HepG2 (cell line): ENCODE measurements around the gene QSOX1. TPM values are rescaled to one million over a fixed set of nuclear protein-coding genes. Genes with fewer than 3 reads are reported as not detected.

ENCODE experiments used
- ATAC-seq: fragments of 200-7000 bp; cut with Tn5 transposase; 3 replicates; pipeline ENCODE4 v1.9.1; 2020; ENCODE audit warnings: mild to moderate bottlenecking, moderate library complexity
- BruUV-seq: library from RNA; stranded (reverse); fragments of 400-500 nt; replicated peaks from 2 replicates; lab custom pipeline; 2021; lab: Mats Ljungman, UMichigan
- CTCF ChIA-PET: fragments of 300-600 bp; formaldehyde crosslinking; extraction: SDS; loops from one replicate; lab custom pipeline; 2021; ENCODE audit warnings: low total read pairs, inconsistent platforms, low intra/inter-chr PET ratio; lab: Yijun Ruan, JAX
- POLR2A ChIA-PET: fragments of 350-600 bp; sonication (Branson Sonifier 250); formaldehyde crosslinking; loops from one replicate; lab custom pipeline; 2020; ENCODE audit warnings: antibody characterized with exemption, inconsistent platforms; lab: Yijun Ruan, JAX
- DNase-seq: peaks from one replicate; pipeline ENCODE4 v3.0.0-alpha.2; 2015; ENCODE audit warnings: low spot score
- FAIRE-seq: peaks from 3 replicates; lab custom pipeline; 2011; peaks lifted over from hg19 to GRCh38; lab: Jason Lieb, UNC
- H2AFZ ChIP-seq: one replicate; pipeline ENCODE4 v1.6.1; 2011; ENCODE audit warnings: low read length, inconsistent platforms
- H3K27ac ChIP-seq: fragments of 300-600 bp; 3 replicates; pipeline ENCODE4 v1.8.0; 2011; ENCODE audit warnings: mixed run types, mild to moderate bottlenecking, mixed read lengths, low read length, inconsistent platforms; ENCODE audit not compliant: insufficient read depth; ENCODE audit errors: extremely low read length
- H3K27me3 ChIP-seq, 2 experiments: fragments of 200-600 bp in 1 of 2; 2 replicates in 1 of 2; 3 replicates in 1 of 2; pipeline versions ENCODE4 v1.6.0 to v1.8.0; 2011; ENCODE audit warnings: low read length in 2 of 2, mild to moderate bottlenecking in 2 of 2, moderate library complexity in 2 of 2, inconsistent platforms in 1 of 2; ENCODE audit not compliant: insufficient read depth in 2 of 2, control insufficient read depth in 1 of 2
- H3K36me3 ChIP-seq, 2 experiments: fragments of 200-600 bp in 1 of 2; replicated peaks in 1 of 2; 2 replicates in 1 of 2; 3 replicates in 1 of 2; pipeline versions ENCODE4 v1.5.1 to v1.8.0; 2011; ENCODE audit warnings: low read length in 2 of 2, inconsistent platforms in 1 of 2; ENCODE audit not compliant: insufficient read depth in 2 of 2, control insufficient read depth in 1 of 2
- H3K4me1 ChIP-seq: 2 replicates; pipeline ENCODE4 v1.5.1; 2012; ENCODE audit warnings: low read length, inconsistent platforms; ENCODE audit not compliant: insufficient read depth
- H3K4me2 ChIP-seq: 2 replicates; pipeline ENCODE4 v1.6.0; 2011; ENCODE audit warnings: low read depth, low read length, inconsistent platforms
- H3K4me3 ChIP-seq, 3 experiments: fragments of 200-600 bp in 1 of 3; sonication (generic), shearing (Covaris generic) in 1 of 3; replicated peaks in 1 of 3; 2 replicates each; pipeline ENCODE4 v1.5.1; 2011 to 2016; ENCODE audit warnings: low read length in 3 of 3, inconsistent platforms in 2 of 3, low read depth in 2 of 3, mild to moderate bottlenecking in 2 of 3, control low read depth in 1 of 3, mixed read lengths in 1 of 3; ENCODE audit not compliant: insufficient read depth in 1 of 3
- H3K79me2 ChIP-seq: one replicate; pipeline ENCODE4 v1.6.1; 2011; ENCODE audit warnings: low read length, inconsistent platforms; ENCODE audit not compliant: insufficient read depth
- H3K9ac ChIP-seq: 2 replicates; pipeline ENCODE4 v1.6.0; 2011; ENCODE audit warnings: mild to moderate bottlenecking, low read depth, low read length, inconsistent platforms; ENCODE audit not compliant: insufficient read depth
- H3K9me3 ChIP-seq: 2 replicates; pipeline ENCODE4 v1.5.1; 2012; ENCODE audit warnings: mild to moderate bottlenecking, low read length
- H4K20me1 ChIP-seq: 2 replicates; pipeline ENCODE4 v1.6.0; 2011; ENCODE audit warnings: inconsistent platforms, mild to moderate bottlenecking, low read length, moderate library complexity; ENCODE audit not compliant: insufficient read depth
- CBX2 ChIP-seq, 2 experiments: fragments of 200-600 bp in 1 of 2; sonication (generic); formaldehyde crosslinking in 1 of 2; IDR thresholded peaks; 2 replicates each; pipeline versions ENCODE4 v1.7.0 to v1.8.1; 2018 to 2022; ENCODE audit warnings: low read depth in 2 of 2, low read length in 1 of 2, mild to moderate bottlenecking in 1 of 2, missing genetic modification reagents in 1 of 2
- GATA4 ChIP-seq: sonication (generic); IDR thresholded peaks from 2 replicates; pipeline ENCODE4 v1.6.1; 2016; ENCODE audit warnings: antibody characterized with exemption, low read depth, borderline replicate concordance
- HMGXB3 ChIP-seq: sonication (generic); formaldehyde crosslinking; IDR thresholded peaks from 2 replicates; pipeline ENCODE4 v1.4.0; 2020; ENCODE audit warnings: missing genetic modification reagents, borderline replicate concordance
- JUND ChIP-seq: sonication (generic); formaldehyde crosslinking; IDR thresholded peaks from 2 replicates; pipeline ENCODE4 v1.8.0; 2022; ENCODE audit warnings: mild to moderate bottlenecking, missing genetic modification reagents
- NFYB ChIP-seq: sonication (generic); formaldehyde crosslinking; IDR thresholded peaks from 2 replicates; pipeline ENCODE4 v1.4.0; 2020; ENCODE audit warnings: missing genetic modification reagents
- RFX3 ChIP-seq: IDR thresholded peaks from 2 replicates; pipeline ENCODE4 v1.6.1; 2016; ENCODE audit warnings: missing biosample characterization, missing genetic modification reagents
- SMARCC2 ChIP-seq: fragments of 450-650 bp; IDR thresholded peaks from 2 replicates; pipeline ENCODE4 v1.6.1; 2017; ENCODE audit warnings: antibody characterized with exemption, mild to moderate bottlenecking
- THAP7 ChIP-seq: sonication (generic); formaldehyde crosslinking; IDR thresholded peaks from 2 replicates; pipeline ENCODE4 v1.8.1; 2023; ENCODE audit warnings: mild to moderate bottlenecking, missing genetic modification reagents
- ZBTB21 ChIP-seq: sonication (generic); formaldehyde crosslinking; IDR thresholded peaks from 2 replicates; pipeline ENCODE4 v1.4.0; 2020; ENCODE audit warnings: missing genetic modification reagents
- ZFP90 ChIP-seq: sonication (generic); formaldehyde crosslinking; IDR thresholded peaks from 2 replicates; pipeline ENCODE4 v1.8.0; 2022; ENCODE audit warnings: missing genetic modification reagents, mild to moderate bottlenecking, inconsistent platforms, borderline replicate concordance
- ZNF207 ChIP-seq: fragments of 450-650 bp; IDR thresholded peaks from 2 replicates; pipeline ENCODE4 v1.6.1; 2016; ENCODE audit warnings: antibody characterized with exemption, borderline replicate concordance
- ZNF34 ChIP-seq: sonication (generic); formaldehyde crosslinking; IDR thresholded peaks from 2 replicates; pipeline ENCODE4 v1.4.0; 2020; ENCODE audit warnings: mild to moderate bottlenecking, missing genetic modification reagents, borderline replicate concordance
- ZNF770 ChIP-seq: sonication (generic); formaldehyde crosslinking; IDR thresholded peaks from 2 replicates; pipeline ENCODE4 v1.5.0; 2020; ENCODE audit warnings: mild to moderate bottlenecking, missing genetic modification reagents
- ZSCAN25 ChIP-seq: sonication (generic); formaldehyde crosslinking; IDR thresholded peaks from 2 replicates; pipeline ENCODE4 v1.8.0; 2022; ENCODE audit warnings: mild to moderate bottlenecking, missing genetic modification reagents
- WGBS: methylation state at CpG from one replicate; pipeline ENCODE4 v1.1.6; 2017; ENCODE audit warnings: low lambda C conversion rate; 5-methylcytosine and 5-hydroxymethylcytosine counted together
- in situ Hi-C: cut with HindIII; loops from 2 replicates; pipeline ENCODE4 v1.10.0; 2017; ENCODE audit warnings: low pct_unique_long_range_greater_than_20kb; ENCODE audit not compliant: extremely low pct_ligation_motif_present
- intact Hi-C: fragments of 100-400 bp; cut with micrococcal nuclease; formaldehyde crosslinking; loops from one replicate; pipeline ENCODE4 v1.10.0; 2022; ENCODE audit not compliant: unreplicated experiment
- polyA plus RNA-seq, 8 experiments: library from polyadenylated mRNA; depleted of rRNA in 3 of 8; stranded (reverse) in 7 of 8; unstranded in 1 of 8; fragments of >200 nt; fragmentation: Illumina TruSeq in 4 of 8; extraction: Trizol in 4 of 8; gene quantifications; 2 replicates each; pipeline versions ENCODE4 v1.2.1 to v1.2.3, GENCODE V29; 2011 to 2016; ENCODE audit warnings: low read depth in 4 of 8, missing spikeins in 1 of 8, mixed read lengths in 1 of 8; ENCODE audit not compliant: insufficient read depth in 1 of 8
- total RNA-seq, 5 experiments: library from RNA; depleted of rRNA; stranded (reverse); fragments of >200 nt; fragmentation: Illumina TruSeq; extraction: Trizol; gene quantifications; 2 replicates each; pipeline ENCODE4 v1.2.3, GENCODE V29; 2016; ENCODE audit warnings: low read depth in 1 of 5
- TF ChIP-seq, protein P1 (sequence below): sonication (generic); formaldehyde crosslinking; IDR thresholded peaks from 2 replicates; pipeline ENCODE4 v1.4.0; 2020; ENCODE audit warnings: missing genetic modification reagents

Gene QSOX1
- total and polyA plus RNA-seq, 2 of the 13 experiments (the other 11 are each of a cell fraction or from before 2014, with no cell fraction given): 6.8 to 40.2 TPM

DNA sequence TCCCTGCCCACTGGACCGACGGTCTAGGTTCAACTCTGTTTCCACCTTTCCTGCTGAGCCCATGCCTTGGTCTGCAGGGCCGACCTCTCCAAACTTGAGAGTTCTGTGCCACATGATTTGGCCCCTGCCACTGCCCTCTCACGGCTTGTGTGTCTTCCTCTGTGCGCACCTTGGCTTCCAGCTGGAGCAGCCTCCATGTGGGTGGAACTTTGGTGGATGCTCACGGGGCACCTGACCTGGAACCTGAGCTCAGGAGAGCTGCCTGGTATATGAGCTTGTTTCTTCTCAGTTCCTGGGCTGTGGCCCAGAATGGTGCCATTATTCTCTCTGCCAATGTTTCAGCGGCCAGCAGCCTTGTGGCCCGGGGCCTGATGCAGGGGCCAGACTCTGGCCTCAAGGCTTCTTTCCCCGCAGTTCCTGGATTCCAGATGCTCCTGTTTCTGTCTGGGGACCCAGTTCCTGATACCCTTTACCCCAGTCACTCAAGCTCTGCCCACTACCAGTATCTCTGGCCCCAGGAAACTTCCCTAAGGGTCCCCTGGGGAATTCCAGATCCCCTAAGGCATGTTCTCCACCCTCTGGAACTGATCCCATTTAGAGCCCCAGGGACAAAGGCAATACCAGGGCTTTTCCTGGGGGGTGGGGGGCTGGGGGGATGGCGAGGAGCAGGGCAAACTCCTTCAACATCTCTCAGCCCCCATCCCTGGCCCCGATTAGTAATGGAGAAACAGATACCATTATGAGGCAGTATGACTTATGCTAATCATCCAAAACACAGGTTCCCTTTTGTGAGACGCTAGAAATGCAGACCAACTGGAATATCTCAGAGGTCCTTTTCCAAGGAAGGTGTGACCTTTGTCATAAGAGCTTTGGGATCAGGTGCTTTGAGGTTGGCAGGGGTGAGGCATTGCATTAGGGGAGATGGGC, 11.1 kb downstream of the QSOX1 start:
- Histone ChIP-seq H3K27ac (no peak overlapping the region), H4K20me1 (peaks cover 4% of the 10 kb centered on the region; the same call in 1 of the 2 replicates), H3K36me3 (no peaks in the 10 kb centered on the region), H3K27me3 (no peaks in the 10 kb centered on the region), H2AFZ (no peak overlapping the region), H3K4me1 (peaks cover 35% of the 10 kb centered on the region), H3K79me2 (no peaks in the 10 kb centered on the region), H3K4me2 (no peak overlapping the region), H3K9ac (no peak overlapping the region), H3K9me3 (no peaks in the 10 kb centered on the region), H3K4me3 (no peak overlapping the region)
- intact Hi-C loops: loop anchor here (5.0 kb wide), 2 partner anchors 48 to 283 kb away; partner anchors contain the start of gene TOR1AIP1
- POLR2A ChIA-PET: no interaction called here
- ATAC-seq: no peak
- CTCF ChIA-PET: no interaction called here
- TF ChIP-seq GATA4 (no peak), ZNF34 (no peak), JUND (CRISPR knock-in tag) (no peak), ZFP90 (CRISPR knock-in tag) (no peak), THAP7 (CRISPR knock-in tag) (no peak), ZBTB21 (no peak), ZSCAN25 (CRISPR knock-in tag) (no peak), SMARCC2 (no peak), ZNF207 (no peak), NFYB (no peak), CBX2 (IDR thresholded peaks at IDR 0.05; ENCODE audit: low read depth, low read length) (no peak), CBX2 (CRISPR knock-in tag; IDR thresholded peaks at IDR 0.05; ENCODE audit: low read depth) (no peak), RFX3 (CRISPR knock-in tag) (no peak), ZNF770 (CRISPR knock-in tag) (no peak), HMGXB3 (no peak)
- TF ChIP-seq, protein P1, sequence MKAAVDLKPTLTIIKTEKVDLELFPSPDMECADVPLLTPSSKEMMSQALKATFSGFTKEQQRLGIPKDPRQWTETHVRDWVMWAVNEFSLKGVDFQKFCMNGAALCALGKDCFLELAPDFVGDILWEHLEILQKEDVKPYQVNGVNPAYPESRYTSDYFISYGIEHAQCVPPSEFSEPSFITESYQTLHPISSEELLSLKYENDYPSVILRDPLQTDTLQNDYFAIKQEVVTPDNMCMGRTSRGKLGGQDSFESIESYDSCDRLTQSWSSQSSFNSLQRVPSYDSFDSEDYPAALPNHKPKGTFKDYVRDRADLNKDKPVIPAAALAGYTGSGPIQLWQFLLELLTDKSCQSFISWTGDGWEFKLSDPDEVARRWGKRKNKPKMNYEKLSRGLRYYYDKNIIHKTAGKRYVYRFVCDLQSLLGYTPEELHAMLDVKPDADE: no peak
- no peak for DNase-seq
- no TSS peak for BruUV-seq
- no peak for FAIRE-seq
- 81% methylated on average over 12 of the region's 12 CpGs for WGBS
- in situ Hi-C loops: loop anchor here (10.0 kb wide), 1 partner anchor 291 kb away; the partner anchor contains the start of gene TOR1AIP2
